GM12891 (cell line): ENCODE measurements around the gene SMTNL2.
A peak's percentile ranks its signal among the peaks of the same experiment; 100 is the strongest.
"Not testable (repeated sequence)": the region's sequence is repeated elsewhere in the genome, so short reads cannot be mapped to it uniquely, and the experiment has no call there.

Experiments used
- DNase-seq: peaks from one replicate; pipeline ENCODE4 v3.0.0; 2011; ENCODE audit warnings: low spot score; ENCODE audit not compliant: insufficient read length
- FAIRE-seq: peaks from 2 replicates; lab custom pipeline; 2011; peaks lifted over from hg19 to GRCh38; lab: Jason Lieb, UNC
- PAX5 ChIP-seq: IDR thresholded peaks from 2 replicates; pipeline ENCODE4 v1.6.1; 2011; ENCODE audit warnings: low read length, moderate library complexity, mild to moderate bottlenecking; ENCODE audit not compliant: insufficient read depth, severe bottlenecking
- POLR2A ChIP-seq: IDR thresholded peaks from 2 replicates; pipeline ENCODE4 v1.6.1; 2011; ENCODE audit warnings: low read depth, low read length, control low read depth
- POLR2AphosphoS5 ChIP-seq: IDR thresholded peaks from 2 replicates; pipeline ENCODE4 v1.6.1; 2011; ENCODE audit warnings: low read depth, low read length, control low read depth
- POU2F2 ChIP-seq: IDR thresholded peaks from 2 replicates; pipeline ENCODE4 v1.6.1; 2011; ENCODE audit warnings: low read depth, mild to moderate bottlenecking, control low read depth, low read length, moderate library complexity
- SPI1 ChIP-seq: IDR thresholded peaks from 2 replicates; pipeline ENCODE4 v1.6.1; 2011; ENCODE audit warnings: low read depth, low read length, control low read depth
- TAF1 ChIP-seq: IDR thresholded peaks from 2 replicates; pipeline ENCODE4 v1.6.1; 2011; ENCODE audit warnings: low read depth, low read length, control low read depth

SMTNL2 gene

DNA sequence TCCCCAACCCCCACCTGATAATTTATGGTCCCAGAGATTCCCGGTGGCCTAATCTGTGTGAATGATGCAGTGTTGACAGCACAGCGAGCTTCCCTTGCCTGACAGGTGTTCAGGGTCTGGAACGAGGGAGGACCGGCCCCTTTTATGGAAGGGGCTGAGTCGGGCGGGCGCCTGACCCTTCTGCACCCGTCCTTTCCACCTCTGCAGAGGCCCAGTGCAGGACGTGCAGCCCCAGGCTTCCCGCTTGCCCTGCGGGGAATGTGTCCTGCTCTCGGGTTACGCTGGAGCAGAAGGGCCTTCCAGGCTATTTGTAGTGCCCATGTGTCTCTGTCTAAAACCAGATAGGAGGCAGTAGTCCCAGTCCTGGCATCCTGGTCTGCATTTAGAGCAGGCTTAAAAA lies 16.2 kb downstream of the SMTNL2 start:
- FAIRE-seq = no peak
- no peak for DNase-seq
- no peak for TF ChIP-seq SPI1

- FAIRE-seq = no peak
- TF ChIP-seq TAF1 = no peak
- TF ChIP-seq POU2F2 = no peak
- TF ChIP-seq SPI1 = no peak
- TF ChIP-seq POLR2A = no peak
- no peak for TF ChIP-seq POLR2AphosphoS5
- TF ChIP-seq PAX5 = no peak
- DNase-seq = no peak
Measured at GRCh38 chr17:4601326-4601725, 17.0 kb downstream of the SMTNL2 start.

DNA sequence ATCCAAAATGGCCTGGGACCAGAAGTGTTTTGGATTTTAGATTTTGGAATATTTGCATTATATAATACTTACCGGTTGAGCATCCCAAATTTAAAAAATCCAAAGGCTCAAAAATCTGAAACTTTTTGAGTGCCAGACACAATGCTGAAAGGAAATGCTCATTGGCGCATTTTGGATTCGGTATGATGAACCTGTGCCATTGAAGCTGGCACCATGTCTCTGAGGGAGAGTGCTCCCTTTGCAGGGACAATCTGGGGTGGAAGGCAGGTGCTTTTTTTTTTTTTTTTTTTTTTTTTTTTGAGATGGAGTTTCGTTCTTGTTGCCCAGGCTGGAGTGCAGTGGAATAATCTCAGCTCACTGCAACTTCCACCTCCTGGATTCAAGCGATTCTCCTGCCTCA lies 17.7 kb downstream of the SMTNL2 start:
- no peak for FAIRE-seq
- TF ChIP-seq PAX5 (no peak), POLR2AphosphoS5 (no peak), TAF1 (no peak), POLR2A (no peak), SPI1 (no peak), POU2F2 (no peak)
- DNase-seq = no peak

- FAIRE-seq (no peak), DNase-seq (peak; percentile 5)
- TF ChIP-seq SPI1 (no peak), POLR2A (no peak), POU2F2 (no peak), POLR2AphosphoS5 (no peak), PAX5 (no peak)
Measured at GRCh38 chr17:4604111-4604644, 19.8 kb downstream of the SMTNL2 start.

- FAIRE-seq, DNase-seq: not testable (repeated sequence)
Measured at GRCh38 chr17:4604736-4605135, 20.4 kb downstream of the SMTNL2 start.

DNA sequence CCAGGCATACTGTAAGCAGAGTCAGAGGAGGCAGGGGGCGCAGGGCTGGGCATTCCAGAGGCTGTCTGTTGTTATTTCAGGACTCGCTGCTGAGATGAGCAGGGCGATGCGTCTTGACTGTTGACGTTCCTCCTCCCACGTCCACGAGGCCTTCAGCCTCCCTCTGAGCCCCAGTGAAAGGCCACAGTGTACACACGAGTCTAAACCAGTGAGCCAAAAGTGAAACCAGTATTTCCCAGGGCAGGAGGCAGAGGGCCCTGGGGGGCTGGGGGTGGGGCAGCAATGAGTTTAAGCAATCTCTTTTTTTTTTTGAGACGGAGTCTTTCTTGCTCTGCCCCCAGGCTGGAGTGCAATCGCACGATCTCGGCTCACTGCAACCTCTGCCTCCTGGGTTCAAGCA lies 21.5 kb downstream of the SMTNL2 start:
- DNase-seq (peak; percentile 23), FAIRE-seq (no peak)
- TF ChIP-seq POLR2AphosphoS5 = no peak
- no peak for TF ChIP-seq POU2F2
- TF ChIP-seq POLR2A = no peak
- no peak for TF ChIP-seq SPI1

- TF ChIP-seq SPI1 (no peak), POLR2A (no peak), PAX5 (no peak), POU2F2 (no peak), POLR2AphosphoS5 (no peak), TAF1 (no peak)
- DNase-seq = no peak
- no peak for FAIRE-seq
Measured at GRCh38 chr17:4607261-4607741, 23.0 kb downstream of the SMTNL2 start.

DNA sequence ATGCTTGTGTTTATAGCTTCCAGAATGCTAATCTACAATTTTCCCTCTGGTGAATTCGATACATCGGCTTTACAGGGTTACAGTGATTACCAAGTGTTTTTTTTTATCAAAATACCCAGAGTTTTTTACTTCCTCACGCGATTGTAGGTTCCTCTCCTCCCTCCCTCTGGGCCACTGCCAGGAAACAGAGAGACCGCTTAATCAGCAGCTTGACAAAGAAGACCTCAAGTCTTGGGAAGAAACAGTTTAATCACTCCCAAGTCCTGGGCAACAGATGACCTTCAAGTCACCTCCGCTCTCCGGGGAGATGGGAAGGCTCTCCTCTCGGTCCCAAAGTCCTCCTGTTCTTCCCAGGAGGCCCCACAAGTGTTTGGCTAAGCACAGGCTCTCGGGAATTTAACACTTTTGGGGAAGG lies 23.5 kb downstream of the SMTNL2 start:
- FAIRE-seq (no peak), DNase-seq (no peak)
- TF ChIP-seq PAX5 = no peak
- TF ChIP-seq SPI1 = no peak
- no peak for TF ChIP-seq TAF1
- no peak for TF ChIP-seq POLR2AphosphoS5
- no peak for TF ChIP-seq POLR2A
- no peak for TF ChIP-seq POU2F2

DNA sequence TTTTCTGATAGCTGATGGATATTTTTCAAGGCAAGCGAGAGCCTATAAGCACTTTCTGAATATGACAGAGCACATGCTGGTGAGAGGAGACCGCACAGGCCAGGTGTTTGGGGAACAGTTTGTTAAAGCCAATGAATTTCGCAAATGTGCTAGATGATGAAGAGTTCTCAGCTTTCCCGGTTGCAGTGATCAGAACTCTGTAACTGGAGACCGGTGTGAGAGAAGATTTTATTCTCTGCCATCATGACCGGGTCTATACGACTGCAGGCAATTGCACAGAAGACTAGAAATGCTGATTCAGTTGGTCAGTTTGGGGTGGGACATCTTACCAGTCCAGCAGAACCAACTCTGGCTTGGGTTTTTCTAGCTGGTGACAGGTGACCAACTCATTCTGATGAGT lies 25.4 kb downstream of the SMTNL2 start:
- no peak for TF ChIP-seq POU2F2
- TF ChIP-seq TAF1 = no peak
- TF ChIP-seq POLR2AphosphoS5 = no peak
- no peak for TF ChIP-seq PAX5
- TF ChIP-seq POLR2A = no peak
- no peak for TF ChIP-seq SPI1
- DNase-seq (no peak), FAIRE-seq (no peak)

DNA sequence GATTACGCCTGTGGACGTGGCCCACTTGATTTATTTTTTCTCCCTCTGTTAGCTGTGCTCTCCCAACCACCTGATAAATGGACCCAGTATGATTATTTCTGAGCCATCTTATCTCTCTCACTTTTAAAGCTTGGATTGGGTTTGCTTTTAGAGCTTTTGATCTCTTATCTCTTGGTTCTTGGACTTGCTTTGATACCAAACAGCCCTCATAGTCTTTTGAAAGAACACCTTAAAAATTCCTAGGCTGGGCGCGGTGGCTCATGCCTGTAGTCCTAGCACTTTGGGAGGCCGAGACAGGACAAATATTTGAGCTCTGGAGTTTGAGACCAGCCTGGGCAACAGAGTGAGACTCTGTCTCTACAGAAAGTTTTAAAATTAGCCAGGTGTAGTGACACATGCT lies 25.8 kb downstream of the SMTNL2 start:
- TF ChIP-seq TAF1 (no peak), POLR2A (no peak), PAX5 (no peak), POLR2AphosphoS5 (no peak), POU2F2 (no peak), SPI1 (no peak)
- DNase-seq = no peak
- no peak for FAIRE-seq

- FAIRE-seq (no peak), DNase-seq (no peak)
- TF ChIP-seq POLR2A = no peak
- TF ChIP-seq POU2F2 = no peak
- TF ChIP-seq SPI1 = no peak
- TF ChIP-seq TAF1 = no peak
- no peak for TF ChIP-seq PAX5
- no peak for TF ChIP-seq POLR2AphosphoS5
Measured at GRCh38 chr17:4610656-4611055, 26.3 kb downstream of the SMTNL2 start.
